Choroid plexus epithelial cell (primary cell): Measurements from ENCODE around the gene AP4E1.
"Not testable (repeated sequence)": the region's sequence is repeated elsewhere in the genome, so short reads cannot be mapped to it uniquely, and the experiment has no call there.

Experiments
- DNase-seq: peaks from one replicate; pipeline ENCODE4 v3.0.0-alpha.2; 2010; ENCODE audit warnings: low read depth
- H3K4me3 ChIP-seq: 2 replicates; pipeline ENCODE4 v1.5.1; 2011; ENCODE audit warnings: low read depth, mild to moderate bottlenecking, control low read depth, low read length, moderate library complexity
- CTCF ChIP-seq: conservative IDR thresholded peaks from 2 replicates; pipeline ENCODE4 v1.5.1; 2011; ENCODE audit warnings: low read depth, mild to moderate bottlenecking, control low read depth, inconsistent platforms, low read length, moderate library complexity

The AP4E1 gene

DNA sequence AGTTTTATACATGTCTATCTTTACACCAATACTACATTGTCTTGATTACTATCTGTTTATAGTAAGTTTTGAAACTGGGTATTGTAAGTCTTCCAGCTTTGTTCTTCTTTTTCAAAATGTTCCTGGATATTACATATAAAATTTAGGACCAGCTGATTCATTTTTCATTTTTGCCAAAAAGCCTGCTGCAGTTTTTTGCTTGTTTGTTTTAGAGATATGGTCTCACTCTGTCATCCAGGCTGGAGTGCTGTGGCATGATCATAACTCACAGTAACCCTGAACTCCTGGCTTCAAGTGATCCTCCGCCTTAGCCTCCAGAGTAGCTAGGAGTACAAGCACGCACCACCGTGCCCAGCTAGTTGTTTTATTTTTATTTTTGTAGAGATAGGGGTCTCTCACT, 20.4 kb upstream of the AP4E1 start:
- TF ChIP-seq CTCF = no peak
- DNase-seq = no peak
- no peak overlapping the region for H3K4me3 ChIP-seq

DNA sequence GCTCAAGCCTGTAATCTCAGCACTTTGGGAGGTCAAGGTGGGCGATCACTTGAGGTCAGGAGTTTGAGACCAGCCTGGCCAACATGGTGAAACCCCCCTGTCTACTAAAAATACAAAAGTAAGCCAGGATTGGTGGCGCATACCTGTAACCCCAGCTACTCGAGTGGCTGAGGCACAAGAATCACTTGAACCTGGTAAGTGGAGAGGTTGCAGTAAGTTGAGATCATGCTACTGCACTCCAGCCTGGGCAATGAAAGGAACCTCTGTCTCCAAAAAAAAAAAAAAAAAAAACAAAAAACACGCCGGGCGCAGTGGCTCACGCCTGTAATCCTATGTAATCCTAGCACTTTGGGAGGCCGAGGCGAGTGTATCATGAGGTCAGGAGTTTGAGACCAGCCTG, 18.9 kb upstream of the AP4E1 start:
- TF ChIP-seq CTCF = no peak
- no peak for DNase-seq
- H3K4me3 ChIP-seq = no peak overlapping the region

GRCh38 chr15:50890751-50891150, 17.7 kb upstream of the AP4E1 start:
- no peak for TF ChIP-seq CTCF
- no peak for DNase-seq
- no peak overlapping the region for H3K4me3 ChIP-seq

DNA sequence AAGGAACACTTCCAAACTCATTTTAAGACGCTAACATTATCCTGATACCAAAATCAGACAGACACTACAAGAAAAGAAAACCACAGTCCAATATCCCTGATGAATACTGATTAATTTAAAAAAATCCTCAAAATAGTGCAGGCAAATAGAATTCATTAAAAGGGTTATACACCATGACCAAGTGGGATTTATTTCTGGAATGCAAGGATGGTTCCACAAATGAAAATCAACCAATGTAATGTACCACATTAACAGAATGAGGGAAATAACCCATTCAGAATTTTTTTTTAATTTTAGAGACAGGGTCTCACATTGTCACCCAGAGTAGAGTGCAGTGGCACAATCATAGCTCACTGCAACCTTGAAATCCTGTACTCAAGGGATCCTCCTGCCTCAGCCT, 17.3 kb upstream of the AP4E1 start:
- no peak for TF ChIP-seq CTCF
- DNase-seq = no peak
- no peak overlapping the region for H3K4me3 ChIP-seq

DNA sequence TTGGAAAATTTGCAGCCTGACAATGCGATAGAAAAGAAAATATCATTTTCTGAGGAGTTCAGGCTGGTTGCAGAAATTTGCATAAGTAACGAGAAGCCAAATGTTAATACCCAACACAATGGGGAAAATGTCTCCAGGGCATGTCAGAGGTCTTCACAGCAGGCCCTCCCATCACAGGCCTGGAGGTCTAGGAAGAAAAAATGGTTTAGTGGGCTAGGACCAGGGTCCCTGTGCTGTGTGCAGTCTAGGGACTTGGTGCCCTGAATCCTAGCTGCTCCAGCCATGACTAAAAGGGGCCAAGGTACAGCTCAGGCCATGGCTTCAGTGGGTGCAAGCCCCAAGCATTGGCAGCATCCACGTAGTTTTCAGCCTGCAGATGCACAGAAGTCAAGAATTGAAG, 14.5 kb upstream of the AP4E1 start:
- H3K4me3 ChIP-seq = no peak overlapping the region
- DNase-seq = no peak
- no peak for TF ChIP-seq CTCF

DNA sequence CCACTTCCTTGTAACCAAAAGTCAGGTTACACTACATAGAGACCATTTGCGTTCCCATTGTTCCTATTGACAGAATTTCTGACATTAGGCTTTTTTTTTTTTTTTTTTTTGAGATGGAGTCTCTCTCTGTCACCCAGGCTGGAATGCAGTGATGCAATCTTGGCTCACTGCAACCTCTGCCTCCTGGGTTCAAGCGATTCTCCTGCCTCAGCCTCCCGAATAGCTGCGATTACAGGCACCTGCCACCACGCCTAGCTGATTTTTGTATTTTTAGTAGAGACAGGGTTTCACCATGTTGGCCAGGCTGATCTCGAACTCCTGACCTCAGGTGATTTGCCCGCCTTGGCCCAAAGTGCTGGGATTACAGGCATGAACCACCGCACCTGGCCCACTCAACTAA, 7.1 kb upstream of the AP4E1 start:
- H3K4me3 ChIP-seq, DNase-seq: not testable (repeated sequence)

DNA sequence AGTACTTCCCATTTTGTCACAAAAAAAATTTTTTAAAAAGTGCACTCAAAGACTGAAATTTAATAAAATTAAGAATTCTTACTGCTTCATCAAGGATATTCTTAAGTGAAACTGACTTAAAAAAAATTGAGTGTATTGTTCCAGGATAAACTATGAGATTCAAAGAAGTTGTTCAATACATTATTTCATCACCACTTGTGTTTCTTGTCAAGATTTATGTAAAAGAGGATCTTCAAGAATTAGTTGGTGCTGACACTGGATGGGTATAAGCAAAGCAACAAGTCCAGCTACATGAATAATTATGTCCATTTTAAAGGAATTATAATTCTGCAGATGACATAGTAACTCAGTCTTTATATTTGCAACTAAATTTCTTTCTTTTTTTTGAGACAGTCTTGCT, 4.3 kb upstream of the AP4E1 start:
- DNase-seq = no peak
- TF ChIP-seq CTCF = no peak
- H3K4me3 ChIP-seq = no peak overlapping the region

DNA sequence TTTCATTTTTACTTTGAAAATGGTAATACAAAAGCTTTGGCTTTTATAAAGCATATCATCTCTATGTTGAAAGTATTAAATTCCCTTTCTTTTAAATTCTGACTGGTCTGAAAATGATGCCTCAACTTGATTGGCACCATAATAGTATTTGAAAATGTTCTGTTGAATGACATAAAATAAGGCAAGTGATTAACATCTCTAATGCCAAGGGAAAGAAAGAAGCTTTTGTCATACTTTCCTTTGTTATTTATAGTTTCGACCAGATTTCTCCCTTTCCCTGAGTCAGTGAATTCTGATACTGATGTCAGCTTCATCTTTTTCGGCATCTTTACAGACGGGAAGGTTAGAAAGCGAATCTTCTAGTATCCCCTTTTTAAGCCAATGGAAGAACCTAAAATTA, 3.4 kb upstream of the AP4E1 start:
- TF ChIP-seq CTCF = no peak
- H3K4me3 ChIP-seq = no peak overlapping the region
- DNase-seq = no peak
